ENCODE data around the gene WASL. TPM values are rescaled to one million over a fixed set of nuclear protein-coding genes. Genes with fewer than 3 reads are reported as not detected.

The WASL gene
- polyA plus RNA-seq, 1 donor (not counting 4 experiments of a cell fraction or from before 2014, with no cell fraction given), result 17.5 TPM

DNA sequence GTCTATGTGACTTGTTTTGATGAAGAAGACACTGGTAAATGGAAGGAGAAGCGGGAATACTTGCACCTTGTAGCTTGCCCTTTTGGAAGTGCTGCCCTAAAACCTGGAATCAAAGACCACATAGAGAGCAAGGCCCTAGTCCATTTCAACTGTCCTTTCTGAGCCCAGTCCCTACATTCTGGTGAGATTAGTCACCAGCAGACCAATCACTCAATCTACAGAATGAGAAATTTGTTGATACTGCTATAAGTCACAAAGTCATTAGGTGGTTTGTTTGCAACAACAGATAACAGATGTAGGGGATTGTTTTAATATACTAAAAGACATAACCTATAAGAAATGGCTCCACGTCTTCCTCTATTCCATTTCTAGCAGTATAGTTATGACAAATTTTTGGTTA is 33.6 kb downstream of the WASL start:
- Histone ChIP-seq H3K27ac (ENCODE audit: control insufficient read depth, insufficient read depth, low read length) (no peak overlapping the region), H2AFZ (ENCODE audit: control insufficient read depth, low read length) (no peak overlapping the region), H4K20me1 (ENCODE audit: control insufficient read depth, extremely low read depth, insufficient read depth, low read length) (no peaks in the 10 kb centered on the region), H3K79me2 (ENCODE audit: control insufficient read depth, insufficient read depth, low read length) (peaks cover 68% of the 10 kb centered on the region), H3K9me1 (ENCODE audit: control insufficient read depth, extremely low read depth, insufficient read depth, low read length) (no peaks in the 10 kb centered on the region), H3K4me2 (ENCODE audit: control insufficient read depth, extremely low read depth, insufficient read depth, low read depth, low read length) (no peak overlapping the region), H3K4me3 (ENCODE audit: control insufficient read depth in 2 of 3, extremely low read depth in 1 of 3, insufficient read depth in 2 of 3, low read depth in 1 of 3, low read length in 3 of 3) (no peak overlapping the region), H3K9ac (ENCODE audit: control insufficient read depth, extremely low read depth, insufficient read depth, low read length) (no peak overlapping the region), H3K36me3 (ENCODE audit: control insufficient read depth in 2 of 2, extremely low read depth in 1 of 2, insufficient read depth in 2 of 2, low read length in 2 of 2) (peaks cover 0 to 2% of the 10 kb centered on the region in 2 experiments), H3K9me3 (ENCODE audit: control insufficient read depth, low read depth, low read length) (no peaks in the 10 kb centered on the region), H3K27me3 (ENCODE audit: control insufficient read depth, extremely low read depth, insufficient read depth, low read length) (no peaks in the 10 kb centered on the region), H3K4me1 (ENCODE audit: control insufficient read depth, extremely low read depth, insufficient read depth, low read length) (peaks cover 9% of the 10 kb centered on the region)
- no peak for DNase-seq (ENCODE audit: low read depth, low spot score)
- no peak for FAIRE-seq
- dilution Hi-C loops (cut with MboI; ENCODE audit: extremely low pct_ligation_motif_present, low sequenced_read_pairs), result no loop called here
- TF ChIP-seq EZH2 (IDR thresholded peaks at IDR 0.05; ENCODE audit: low read length) (no peak), CTCF (optimal IDR thresholded peaks at IDR 0.05 in 1 of 3, IDR thresholded peaks at IDR 0.05 in 1 of 3, conservative IDR thresholded peaks at IDR 0.05 in 1 of 3; ENCODE audit: extremely low read depth in 1 of 3, insufficient read depth in 2 of 3, low read length in 3 of 3) (no peak)

GRCh38 chr7:123714296-123715080 is 34.3 kb downstream of the WASL start:
- DNase-seq (ENCODE audit: low read depth, low spot score) (no peak), FAIRE-seq (no peak)
- TF ChIP-seq CTCF (optimal IDR thresholded peaks at IDR 0.05 in 1 of 3, IDR thresholded peaks at IDR 0.05 in 1 of 3, conservative IDR thresholded peaks at IDR 0.05 in 1 of 3; ENCODE audit: extremely low read depth in 1 of 3, insufficient read depth in 2 of 3, low read length in 3 of 3), result no peak
- TF ChIP-seq EZH2 (IDR thresholded peaks at IDR 0.05; ENCODE audit: low read length), result no peak
- Histone ChIP-seq H3K9me3 (ENCODE audit: control insufficient read depth, low read depth, low read length) (no peaks in the 10 kb centered on the region), H3K4me3 (ENCODE audit: control insufficient read depth in 2 of 3, extremely low read depth in 1 of 3, insufficient read depth in 2 of 3, low read depth in 1 of 3, low read length in 3 of 3) (no peak overlapping the region), H3K36me3 (ENCODE audit: control insufficient read depth in 2 of 2, extremely low read depth in 1 of 2, insufficient read depth in 2 of 2, low read length in 2 of 2) (peaks cover 0 to 2% of the 10 kb centered on the region in 2 experiments), H3K9ac (ENCODE audit: control insufficient read depth, extremely low read depth, insufficient read depth, low read length) (no peak overlapping the region), H3K79me2 (ENCODE audit: control insufficient read depth, insufficient read depth, low read length) (peaks cover 65% of the 10 kb centered on the region), H4K20me1 (ENCODE audit: control insufficient read depth, extremely low read depth, insufficient read depth, low read length) (no peaks in the 10 kb centered on the region), H2AFZ (ENCODE audit: control insufficient read depth, low read length) (no peak overlapping the region), H3K9me1 (ENCODE audit: control insufficient read depth, extremely low read depth, insufficient read depth, low read length) (no peaks in the 10 kb centered on the region), H3K27ac (ENCODE audit: control insufficient read depth, insufficient read depth, low read length) (no peak overlapping the region), H3K4me1 (ENCODE audit: control insufficient read depth, extremely low read depth, insufficient read depth, low read length) (peaks cover 9% of the 10 kb centered on the region), H3K27me3 (ENCODE audit: control insufficient read depth, extremely low read depth, insufficient read depth, low read length) (no peaks in the 10 kb centered on the region), H3K4me2 (ENCODE audit: control insufficient read depth, extremely low read depth, insufficient read depth, low read depth, low read length) (no peak overlapping the region)
- dilution Hi-C loops (cut with MboI; ENCODE audit: extremely low pct_ligation_motif_present, low sequenced_read_pairs), result no loop called here
